Suprapubic skin (tissue), 4 donors: Measurements from ENCODE around the gene APAF1. TPM values are rescaled to one million over a fixed set of nuclear protein-coding genes. Genes with fewer than 3 reads are reported as not detected.

ENCODE experiments used
- DNase-seq, 2 donors: peaks; one replicate each; pipeline ENCODE4 v3.0.0-alpha.2; 2019; ENCODE audit warnings: low spot score in 2 of 2
- H3K27ac ChIP-seq: fragments of 200-600 bp; sonication (generic); one replicate; pipeline ENCODE4 v1.5.1; 2019
- H3K27me3 ChIP-seq: fragments of 200-600 bp; sonication (generic); one replicate; pipeline ENCODE4 v1.5.1; 2019
- H3K36me3 ChIP-seq: fragments of 200-600 bp; sonication (generic); one replicate; pipeline ENCODE4 v1.5.1; 2019
- H3K4me1 ChIP-seq: fragments of 200-600 bp; sonication (generic); one replicate; pipeline ENCODE4 v1.5.1; 2019
- H3K4me3 ChIP-seq: fragments of 200-600 bp; sonication (generic); one replicate; pipeline ENCODE4 v1.5.1; 2019; ENCODE audit warnings: mild to moderate bottlenecking
- H3K9me3 ChIP-seq: fragments of 200-600 bp; sonication (generic); one replicate; pipeline ENCODE4 v1.5.1; 2019
- CTCF ChIP-seq, 2 donors: fragments of 200-600 bp in 1 of 2; fragments of 450-650 bp in 1 of 2; sonication (generic) in 1 of 2; IDR thresholded peaks; one replicate each; pipeline ENCODE4 v1.5.1; 2016 to 2019; ENCODE audit warnings: antibody characterized with exemption in 2 of 2, mild to moderate bottlenecking in 1 of 2, moderate library complexity in 1 of 2
- EP300 ChIP-seq: sonication (generic); formaldehyde crosslinking; IDR thresholded peaks from one replicate; pipeline ENCODE4 v1.6.1; 2017; ENCODE audit warnings: antibody characterized with exemption
- POLR2A ChIP-seq, 2 donors: fragments of 450-650 bp; IDR thresholded peaks; one replicate each; pipeline ENCODE4 v1.6.1; 2017; ENCODE audit warnings: antibody characterized with exemption in 2 of 2, mild to moderate bottlenecking in 2 of 2, moderate library complexity in 2 of 2
- POLR2AphosphoS5 ChIP-seq, 3 donors: sonication (generic); formaldehyde crosslinking; IDR thresholded peaks; one replicate each; pipeline ENCODE4 v1.6.1; 2017; ENCODE audit warnings: antibody characterized with exemption in 3 of 3
- WGBS: methylation state at CpG from one replicate; pipeline ENCODE4 v1.1.5; 2018; 5-methylcytosine and 5-hydroxymethylcytosine counted together
- total RNA-seq, 4 donors: library from RNA; depleted of rRNA; stranded (reverse); fragments of >200 nt; gene quantifications; one replicate each; pipeline ENCODE4 v1.1.0, GENCODE V29; 2016

The APAF1 gene
- total RNA-seq, 4 donors from 2014 or later = 6.2 to 19.7 (median 11.5) TPM

- H3K4me1 ChIP-seq = peaks cover 11% of the 10 kb centered on the region
- TF ChIP-seq POLR2AphosphoS5 (IDR thresholded peaks at IDR 0.05) (no peak), POLR2A (IDR thresholded peaks at IDR 0.05) (no peak)
- WGBS = 71% methylated on average over 12 of the region's 12 CpGs
- no peak overlapping the region for H3K27ac ChIP-seq
- no peaks in the 10 kb centered on the region for H3K36me3 ChIP-seq
- peaks cover 9% of the 10 kb centered on the region for H3K27me3 ChIP-seq
- H3K4me3 ChIP-seq = no peak overlapping the region
- DNase-seq = no peak
- no peaks in the 10 kb centered on the region for H3K9me3 ChIP-seq
These were observed 96.6 kb downstream of the APAF1 start for GRCh38 chr12:98741556-98742265.

- peaks cover 9% of the 10 kb centered on the region for H3K27me3 ChIP-seq
- no peaks in the 10 kb centered on the region for H3K9me3 ChIP-seq
- no peaks in the 10 kb centered on the region for H3K36me3 ChIP-seq
- no peak for TF ChIP-seq EP300
- H3K4me1 ChIP-seq = peaks cover 11% of the 10 kb centered on the region
- DNase-seq = no peak
- H3K27ac ChIP-seq = no peak overlapping the region
- no peak overlapping the region for H3K4me3 ChIP-seq
- WGBS = 61% methylated on average over 4 of the region's 4 CpGs
These were observed 98.4 kb downstream of the APAF1 start for GRCh38 chr12:98743362-98743953.

GRCh38 chr12:98744680-98745079, 99.6 kb downstream of the APAF1 start:
- no peak for DNase-seq
- H3K27me3 ChIP-seq = peaks cover 9% of the 10 kb centered on the region
- 62% methylated on average over 3 of the region's 3 CpGs for WGBS
- H3K9me3 ChIP-seq = no peaks in the 10 kb centered on the region
- no peaks in the 10 kb centered on the region for H3K36me3 ChIP-seq
- no peak overlapping the region for H3K27ac ChIP-seq
- TF ChIP-seq CTCF (IDR thresholded peaks at IDR 0.05) = no peak
- TF ChIP-seq POLR2A (IDR thresholded peaks at IDR 0.05) = no peak
- TF ChIP-seq POLR2AphosphoS5 (IDR thresholded peaks at IDR 0.05) = no peak
- TF ChIP-seq EP300 = no peak
- H3K4me1 ChIP-seq = peaks cover 11% of the 10 kb centered on the region
- no peak overlapping the region for H3K4me3 ChIP-seq

GRCh38 chr12:98745578-98746391, 100.7 kb downstream of the APAF1 start:
- H3K9me3 ChIP-seq = no peaks in the 10 kb centered on the region
- no peak for DNase-seq
- no peak overlapping the region for H3K27ac ChIP-seq
- H3K27me3 ChIP-seq = peaks cover 9% of the 10 kb centered on the region
- no peak for TF ChIP-seq CTCF (IDR thresholded peaks at IDR 0.05)
- TF ChIP-seq POLR2A (IDR thresholded peaks at IDR 0.05) = no peak
- TF ChIP-seq EP300 = no peak
- no peak for TF ChIP-seq POLR2AphosphoS5 (IDR thresholded peaks at IDR 0.05)
- no peaks in the 10 kb centered on the region for H3K36me3 ChIP-seq
- 20% methylated on average over 10 of the region's 54 CpGs for WGBS
- H3K4me3 ChIP-seq = peak overlapping the region; percentile 59
- peaks cover 11% of the 10 kb centered on the region for H3K4me1 ChIP-seq

- DNase-seq = no peak
- TF ChIP-seq EP300 (no peak), CTCF (IDR thresholded peaks at IDR 0.05) (no peak), POLR2A (IDR thresholded peaks at IDR 0.05) (no peak), POLR2AphosphoS5 (IDR thresholded peaks at IDR 0.05) (no peak)
- Histone ChIP-seq H3K27me3 (peaks cover 9% of the 10 kb centered on the region), H3K9me3 (no peaks in the 10 kb centered on the region), H3K36me3 (no peaks in the 10 kb centered on the region), H3K27ac (no peak overlapping the region), H3K4me3 (no peak overlapping the region), H3K4me1 (peaks cover 11% of the 10 kb centered on the region)
- 60% methylated on average over 3 of the region's 3 CpGs for WGBS
These were observed 103.4 kb downstream of the APAF1 start for GRCh38 chr12:98748463-98748862.

- WGBS = 48% methylated on average over 9 of the region's 9 CpGs
- H3K27me3 ChIP-seq = peaks cover 9% of the 10 kb centered on the region
- no peak overlapping the region for H3K27ac ChIP-seq
- no peaks in the 10 kb centered on the region for H3K9me3 ChIP-seq
- no peak overlapping the region for H3K4me3 ChIP-seq
- H3K36me3 ChIP-seq = no peaks in the 10 kb centered on the region
- no peak for DNase-seq
- H3K4me1 ChIP-seq = peaks cover 9% of the 10 kb centered on the region
- TF ChIP-seq POLR2AphosphoS5 (IDR thresholded peaks at IDR 0.05) = no peak
These were observed 105.4 kb downstream of the APAF1 start for GRCh38 chr12:98750511-98750910.
